CD4-positive, alpha-beta T cell treated with Interleukin-10 for 1 hour (primary cell): ENCODE measurements around the gene NCF1.
"Not testable (repeated sequence)": the region's sequence is repeated elsewhere in the genome, so short reads cannot be mapped to it uniquely, and the experiment has no call there.

ENCODE experiments used
- DNase-seq: peaks from one replicate; pipeline ENCODE4 v3.0.0-alpha.2; 2020

The NCF1 gene

DNA sequence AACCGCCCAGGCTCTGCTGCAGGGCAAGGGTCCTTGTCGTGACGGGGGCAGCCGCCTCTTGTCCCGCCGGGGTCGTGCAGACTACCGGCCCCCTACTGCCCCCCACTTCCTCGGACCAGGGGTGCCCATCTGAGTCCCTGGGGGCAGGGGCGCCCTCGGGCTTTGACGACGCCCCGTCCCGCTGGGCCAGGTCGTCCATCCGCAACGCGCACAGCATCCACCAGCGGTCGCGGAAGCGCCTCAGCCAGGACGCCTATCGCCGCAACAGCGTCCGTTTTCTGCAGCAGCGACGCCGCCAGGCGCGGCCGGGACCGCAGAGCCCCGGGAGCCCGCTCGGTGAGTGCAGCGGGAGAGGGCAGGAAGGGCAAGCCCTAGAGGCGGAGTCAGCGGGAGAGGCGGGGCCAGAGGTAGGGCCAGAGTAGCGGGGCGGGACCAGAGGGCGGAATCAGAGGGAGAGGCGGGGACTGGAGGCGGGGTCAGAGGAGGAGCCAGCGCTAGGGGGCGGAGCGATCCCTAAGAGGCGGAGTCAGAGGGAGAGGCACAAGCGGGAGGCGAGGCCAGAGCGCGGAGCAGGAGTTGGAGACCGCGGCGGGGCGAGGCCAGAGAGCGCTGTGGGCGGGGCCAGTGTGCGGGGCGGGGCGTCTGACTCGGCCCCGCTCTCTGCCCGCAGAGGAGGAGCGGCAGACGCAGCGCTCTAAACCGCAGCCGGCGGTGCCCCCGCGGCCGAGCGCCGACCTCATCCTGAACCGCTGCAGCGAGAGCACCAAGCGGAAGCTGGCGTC, 14.7 kb downstream of the NCF1 start:
- DNase-seq = peak; percentile 97

DNA sequence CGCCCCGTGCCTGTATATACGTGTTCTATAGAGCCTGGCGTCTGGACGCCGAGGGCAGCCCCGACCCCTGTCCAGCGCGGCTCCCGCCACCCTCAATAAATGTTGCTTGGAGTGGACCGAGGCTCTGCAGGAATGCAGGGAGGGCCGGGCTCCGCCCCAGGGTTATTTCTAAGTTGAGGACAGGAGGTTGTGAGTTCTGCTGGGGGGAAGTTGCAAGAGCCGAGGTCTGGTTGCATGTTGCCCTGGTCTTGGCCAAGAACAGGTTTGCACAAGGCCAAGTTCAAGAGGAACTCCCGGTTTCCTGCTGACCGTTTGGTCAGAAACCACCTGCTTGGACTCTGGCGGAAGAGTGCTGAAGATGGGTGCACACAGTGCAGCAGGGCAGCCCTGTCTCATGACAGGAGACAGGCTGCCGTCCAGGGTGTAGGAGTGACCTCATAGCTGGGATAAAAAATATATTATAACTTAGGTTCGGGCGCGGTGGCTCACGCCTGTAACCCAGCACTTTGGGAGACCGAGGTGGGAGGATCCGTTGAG, 15.5 kb downstream of the NCF1 start:
- DNase-seq = not testable (repeated sequence)

DNA sequence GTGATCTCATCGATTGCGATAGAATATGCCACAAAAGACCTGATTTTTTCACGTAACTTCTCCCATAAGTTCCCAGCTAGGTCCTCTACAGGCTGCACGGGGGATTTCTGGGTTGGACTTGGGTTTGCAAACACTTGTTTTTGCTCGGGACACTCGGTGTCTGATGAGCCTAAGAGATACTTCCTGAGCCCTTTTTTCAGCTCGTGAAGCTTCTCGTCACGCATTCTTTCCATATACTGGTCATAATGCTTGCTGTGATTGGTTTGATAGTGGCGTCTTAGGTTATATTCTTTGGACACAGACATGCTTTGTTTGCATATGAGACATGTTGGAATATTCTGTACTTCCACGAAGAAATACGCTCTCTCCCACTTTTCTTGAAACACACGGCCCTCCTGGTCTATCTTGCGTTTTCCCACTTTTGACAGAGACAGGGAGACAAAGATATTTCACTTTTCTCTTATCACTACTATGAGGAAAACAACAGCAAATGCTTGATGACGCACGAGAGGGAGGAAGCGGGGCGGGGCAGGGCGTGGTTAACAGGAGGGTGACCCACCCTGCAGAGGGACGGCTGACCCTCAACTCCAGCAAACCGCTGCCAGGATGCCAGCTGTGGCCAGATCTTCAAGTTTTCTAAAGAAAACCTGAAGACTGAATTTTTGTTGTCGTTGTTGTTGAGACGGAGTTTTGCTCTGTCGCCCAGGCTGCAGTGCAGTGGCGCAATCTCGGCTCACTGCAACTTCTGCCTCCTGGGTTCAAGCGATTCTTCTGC, 24.2 kb downstream of the NCF1 start:
- DNase-seq = not testable (repeated sequence)

DNA sequence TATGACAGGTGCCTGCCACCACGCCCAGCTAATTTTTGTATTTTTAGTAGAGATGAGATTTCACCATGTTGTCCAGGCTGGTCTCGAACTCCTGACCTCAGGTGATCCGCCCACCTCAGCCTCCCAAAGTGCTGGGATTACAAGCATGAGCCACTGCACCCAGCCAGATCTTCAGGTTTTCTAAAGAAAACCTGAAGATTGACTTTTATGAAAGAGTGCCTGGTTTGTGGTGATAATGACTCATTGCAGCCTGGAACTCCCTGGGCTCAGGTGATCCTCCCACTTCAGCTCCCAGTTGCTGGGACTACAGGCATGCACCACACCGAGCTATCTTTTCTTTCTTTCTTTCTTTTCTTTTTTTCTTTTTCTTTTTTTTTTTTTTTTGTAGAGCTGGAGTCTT, 24.8 kb downstream of the NCF1 start:
- DNase-seq = not testable (repeated sequence)

GRCh38 chr7:74815882-74816281, 42.1 kb downstream of the NCF1 start:
- DNase-seq = not testable (repeated sequence)

DNA sequence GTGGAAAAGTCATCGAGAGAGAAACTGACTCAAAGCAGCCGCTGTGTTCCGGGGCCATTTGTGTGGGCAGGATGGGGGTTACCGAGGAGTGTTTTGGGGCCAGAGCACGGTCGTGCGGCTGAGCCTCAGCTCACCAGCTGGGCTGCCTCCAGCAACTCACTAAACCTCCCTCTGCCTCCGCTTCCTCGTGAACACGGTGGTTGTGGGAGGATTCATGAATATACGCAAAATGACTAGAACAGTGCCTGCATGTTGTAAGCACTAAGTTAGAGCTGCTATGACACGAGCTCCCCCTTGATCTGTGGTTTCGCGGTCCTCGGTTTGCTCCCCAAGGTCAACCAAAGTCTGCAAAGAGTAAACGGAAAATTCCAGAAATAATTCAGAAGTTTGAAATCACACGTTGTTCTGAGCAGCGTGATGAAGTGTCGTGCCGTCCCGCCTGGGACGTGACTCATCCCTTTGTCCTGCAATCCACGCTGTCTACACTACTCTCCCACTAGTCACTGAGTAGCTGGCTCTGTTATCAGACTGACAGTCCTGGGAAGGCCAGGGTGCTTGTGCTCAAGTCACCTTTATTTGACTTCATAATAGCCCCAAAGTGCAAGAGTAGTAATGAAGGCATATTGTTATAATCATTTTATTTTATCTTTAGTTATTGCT, 46.5 kb downstream of the NCF1 start:
- DNase-seq = not testable (repeated sequence)

DNA sequence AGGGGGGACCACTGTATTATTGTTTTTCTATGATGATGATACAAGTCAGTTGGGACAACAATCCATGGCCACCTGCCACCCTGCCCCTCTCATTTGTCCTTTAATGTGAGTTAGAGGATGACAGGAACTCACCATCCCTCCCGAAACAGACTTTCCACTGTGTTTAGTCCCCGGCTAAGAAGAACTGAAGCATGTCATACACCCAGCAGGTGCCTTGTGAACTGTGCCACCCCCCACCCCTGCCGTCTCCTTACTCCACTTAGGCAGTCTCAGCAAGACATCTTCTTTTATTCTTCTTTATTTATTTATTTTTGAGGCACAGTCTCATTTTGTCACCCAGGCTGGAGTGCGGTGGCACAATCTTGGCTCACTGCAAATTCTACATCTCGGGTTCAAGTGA, 47.4 kb downstream of the NCF1 start:
- not testable (repeated sequence) for DNase-seq

DNA sequence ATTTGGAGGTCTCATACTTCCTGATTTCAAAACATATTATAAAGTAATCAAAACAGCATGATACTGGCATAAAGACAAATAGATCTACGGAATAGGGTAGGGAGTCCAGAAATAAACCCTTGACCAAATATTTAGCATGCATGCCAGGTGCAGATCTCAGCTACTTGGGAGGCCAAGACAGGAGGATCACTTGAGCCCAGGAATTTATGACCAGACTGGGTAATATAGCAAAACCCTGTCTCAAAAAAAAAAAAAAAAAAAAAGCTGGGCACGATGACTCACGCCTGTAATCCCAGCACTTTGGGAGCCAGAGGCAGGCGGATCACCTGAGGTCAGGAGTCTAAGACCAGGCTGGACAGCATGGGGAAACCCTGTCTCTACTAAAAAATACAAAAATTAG, 56.1 kb downstream of the NCF1 start:
- DNase-seq = not testable (repeated sequence)

DNA sequence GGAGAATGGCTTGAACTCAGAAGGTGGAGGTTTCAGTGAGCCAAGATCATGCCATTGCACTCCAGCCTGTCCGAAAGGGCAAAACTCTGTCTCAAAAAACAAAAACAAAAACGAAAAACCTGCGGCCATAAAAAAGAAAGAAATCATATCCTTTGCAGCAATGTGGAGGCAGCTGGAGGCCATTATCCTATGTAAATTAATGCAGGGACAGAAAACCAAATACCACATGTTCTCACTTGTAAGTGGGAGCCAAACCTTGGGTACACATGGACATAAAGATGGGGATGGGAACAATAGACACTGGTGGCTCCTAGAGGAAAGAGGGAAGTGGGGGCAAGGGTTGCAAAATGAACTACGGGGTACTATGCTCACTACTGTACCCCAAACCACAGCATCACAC, 56.6 kb downstream of the NCF1 start:
- not testable (repeated sequence) for DNase-seq
